Stimulated activated CD8-positive, alpha-beta memory T cell treated with anti-CD3 and anti-CD28 coated beads, Interleukin-15, amount 100 ng/mL, for 4 hours (primary cell): ENCODE measurements around the gene DMTF1.
"Not testable (repeated sequence)": the region's sequence is repeated elsewhere in the genome, so short reads cannot be mapped to it uniquely, and the experiment has no call there.

Experiments used
- DNase-seq, 2 donors: peaks; one replicate each; pipeline ENCODE4 v3.0.0-alpha.2; 2020; ENCODE audit warnings: low read depth in 2 of 2

DMTF1 gene, protein sequence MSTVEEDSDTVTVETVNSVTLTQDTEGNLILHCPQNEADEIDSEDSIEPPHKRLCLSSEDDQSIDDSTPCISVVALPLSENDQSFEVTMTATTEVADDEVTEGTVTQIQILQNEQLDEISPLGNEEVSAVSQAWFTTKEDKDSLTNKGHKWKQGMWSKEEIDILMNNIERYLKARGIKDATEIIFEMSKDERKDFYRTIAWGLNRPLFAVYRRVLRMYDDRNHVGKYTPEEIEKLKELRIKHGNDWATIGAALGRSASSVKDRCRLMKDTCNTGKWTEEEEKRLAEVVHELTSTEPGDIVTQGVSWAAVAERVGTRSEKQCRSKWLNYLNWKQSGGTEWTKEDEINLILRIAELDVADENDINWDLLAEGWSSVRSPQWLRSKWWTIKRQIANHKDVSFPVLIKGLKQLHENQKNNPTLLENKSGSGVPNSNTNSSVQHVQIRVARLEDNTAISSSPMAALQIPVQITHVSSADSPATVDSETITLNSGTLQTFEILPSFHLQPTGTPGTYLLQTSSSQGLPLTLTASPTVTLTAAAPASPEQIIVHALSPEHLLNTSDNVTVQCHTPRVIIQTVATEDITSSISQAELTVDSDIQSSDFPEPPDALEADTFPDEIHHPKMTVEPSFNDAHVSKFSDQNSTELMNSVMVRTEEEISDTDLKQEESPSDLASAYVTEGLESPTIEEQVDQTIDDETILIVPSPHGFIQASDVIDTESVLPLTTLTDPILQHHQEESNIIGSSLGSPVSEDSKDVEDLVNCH

DNA sequence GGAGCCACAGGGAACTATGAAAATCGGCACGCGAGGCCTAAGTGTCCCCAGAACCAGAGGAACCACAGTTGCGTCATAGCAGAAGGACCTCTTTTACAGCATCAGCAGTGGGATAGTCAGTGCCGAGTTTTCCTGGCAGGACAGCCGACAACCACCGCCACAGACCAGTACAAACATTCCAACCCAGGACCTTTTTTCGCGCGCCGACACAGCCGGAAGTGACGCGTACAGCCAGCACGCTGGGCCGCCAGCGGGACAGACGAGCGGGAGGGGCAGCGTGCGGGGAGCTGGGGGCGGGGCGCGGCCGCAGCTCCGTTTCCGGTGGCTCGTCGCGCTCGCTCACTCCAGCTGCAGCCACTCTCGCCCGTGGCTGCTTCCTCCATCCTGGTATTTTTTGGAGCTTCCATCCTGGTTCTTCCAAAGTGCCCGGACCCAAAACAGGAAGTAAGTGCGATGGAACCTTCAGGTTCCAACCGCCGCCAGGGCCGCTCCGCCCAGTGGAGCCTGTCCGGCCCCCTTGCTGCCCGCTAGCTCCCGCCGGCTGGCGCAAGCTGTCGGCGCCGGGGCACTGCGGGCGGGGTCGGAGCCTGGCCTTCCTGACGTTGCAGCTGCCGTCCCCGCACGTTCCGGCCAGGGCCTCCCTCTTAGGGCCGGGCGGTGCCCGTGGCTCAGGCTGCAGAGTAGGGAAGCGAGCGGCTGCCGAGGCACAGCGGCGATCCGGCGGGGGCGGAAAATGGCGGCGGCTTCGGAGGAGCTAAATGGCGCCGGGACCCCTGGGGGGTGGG, at the start of gene DMTF1:
DMTF1 (plus strand) TSS at position 342 of the 785 bp plus-strand sequence. CDS start 12,489 bp downstream, outside the sequence.
- DNase-seq = peak; percentile 74 to 75

- DNase-seq = no peak
These were observed 46.9 kb upstream of the DMTF1 start for GRCh38 chr7:87105401-87105800.

- DNase-seq = no peak
These were observed 45.2 kb upstream of the DMTF1 start for GRCh38 chr7:87106974-87107612.

DNA sequence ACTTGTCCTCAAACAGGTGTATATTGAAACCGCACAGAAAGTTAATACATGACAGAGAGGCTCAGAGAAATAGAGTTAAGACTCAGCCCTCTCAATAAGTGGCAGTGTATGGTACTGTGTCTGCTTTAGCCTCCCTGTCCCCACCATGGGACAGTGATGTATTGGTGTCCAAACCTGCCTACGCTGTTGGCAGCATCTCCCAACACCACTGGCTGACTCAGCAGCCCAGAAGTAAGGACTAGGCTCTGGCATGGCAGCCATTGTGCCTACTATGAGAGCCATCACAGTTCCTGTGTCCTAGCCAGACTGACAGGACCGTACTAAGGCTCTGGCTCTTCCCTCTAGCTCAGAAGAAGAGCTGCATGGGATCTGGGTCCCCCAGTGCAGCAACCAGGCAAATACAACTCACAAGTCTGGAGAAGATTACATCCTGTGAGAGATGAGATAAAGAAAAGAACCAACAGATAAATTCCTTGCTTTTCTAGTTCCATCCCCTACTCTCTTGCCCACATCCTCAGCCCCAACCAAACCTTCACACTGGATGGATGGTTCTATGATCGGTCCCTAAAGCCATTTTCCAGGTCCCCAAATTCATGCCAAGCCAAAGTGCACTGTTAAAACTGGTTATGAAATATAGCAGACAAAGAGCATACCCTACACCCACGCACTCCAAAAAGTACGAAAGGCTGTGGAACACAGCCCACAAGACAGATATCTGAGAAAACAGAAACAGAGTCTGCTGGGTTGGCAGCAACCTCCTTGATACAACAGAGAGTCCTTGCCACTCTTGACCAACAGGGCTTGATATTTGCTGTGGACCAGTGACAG, 44.1 kb upstream of the DMTF1 start:
- DNase-seq = no peak

GRCh38 chr7:87110778-87111177, 41.5 kb upstream of the DMTF1 start:
- DNase-seq = no peak

DNA sequence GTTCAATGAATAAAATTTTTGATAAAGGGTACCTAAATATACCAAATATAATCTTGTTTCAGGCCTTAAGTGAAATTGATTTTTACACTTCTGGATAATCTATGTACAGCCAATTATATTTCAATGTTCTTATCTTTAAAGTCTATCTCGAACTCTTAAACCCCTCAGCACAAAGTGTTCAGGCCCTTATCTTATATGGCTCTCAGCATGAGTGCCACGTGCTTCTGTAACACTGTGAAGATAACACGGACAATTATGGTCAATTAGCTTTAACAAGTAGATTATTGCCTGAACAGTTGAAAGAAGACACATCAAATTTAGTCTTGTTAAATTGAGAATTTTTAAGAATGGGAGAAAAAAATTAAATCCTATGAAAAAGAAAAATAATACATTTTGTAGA, 40.4 kb upstream of the DMTF1 start:
- DNase-seq = no peak

DNA sequence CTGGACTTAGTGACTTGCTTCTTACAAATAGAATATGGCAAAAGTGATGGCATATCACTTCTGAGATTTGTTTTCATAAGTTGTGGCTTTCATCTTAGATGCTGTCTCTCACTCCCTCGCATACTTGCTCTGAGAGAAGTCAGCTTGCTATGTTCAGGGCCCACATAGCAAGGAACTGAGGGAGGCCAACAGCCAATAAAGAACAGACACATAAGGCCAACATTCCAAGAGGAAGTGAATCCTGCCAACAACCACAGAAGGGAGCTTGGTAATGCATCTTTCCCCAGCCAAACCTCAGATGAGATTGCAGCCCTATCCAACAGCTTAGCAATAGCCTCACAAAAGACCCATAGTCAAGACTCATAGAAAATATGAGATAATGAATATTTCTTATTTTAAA, 39.2 kb upstream of the DMTF1 start:
- DNase-seq = no peak

GRCh38 chr7:87113904-87114303, 38.3 kb upstream of the DMTF1 start:
- DNase-seq = not testable (repeated sequence)

DNA sequence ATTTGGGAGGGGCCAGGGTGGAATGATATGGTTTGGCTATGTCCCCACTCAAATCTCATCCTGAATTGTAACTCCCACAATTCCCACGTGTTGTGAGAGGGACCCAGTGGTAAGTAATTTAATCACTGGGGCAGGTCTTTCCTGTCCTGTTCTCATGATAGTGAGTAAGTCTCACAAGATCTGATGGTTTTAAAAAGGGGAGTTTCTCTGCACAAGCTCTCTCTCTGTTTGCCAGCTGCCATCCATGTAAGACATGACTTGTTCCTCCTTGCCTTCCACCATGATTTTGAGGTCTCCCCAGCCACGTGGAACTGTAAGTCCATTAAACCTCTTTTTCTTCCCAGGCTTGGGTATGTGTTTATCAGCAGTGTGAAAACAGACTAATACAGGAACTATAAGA, 36.5 kb upstream of the DMTF1 start:
- DNase-seq = not testable (repeated sequence)

DNA sequence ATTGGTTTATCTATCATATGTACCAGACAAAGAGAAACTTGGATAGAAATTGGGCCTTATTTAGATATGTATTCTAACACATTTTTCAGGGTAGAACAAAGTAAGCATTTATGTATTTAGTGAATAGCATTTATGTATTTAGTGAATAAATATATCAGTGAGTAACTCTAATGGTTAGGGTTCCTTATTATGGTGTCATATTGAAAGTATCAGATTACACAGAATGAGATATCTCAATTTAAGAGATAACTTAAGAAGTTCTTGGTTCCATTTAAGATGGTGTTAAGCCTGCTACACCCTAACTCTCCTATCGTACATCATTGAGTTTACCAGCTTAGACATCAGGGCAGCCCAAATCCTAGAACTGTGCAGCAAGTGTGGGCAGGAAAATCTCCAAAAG, 35.9 kb upstream of the DMTF1 start:
- no peak for DNase-seq

DNA sequence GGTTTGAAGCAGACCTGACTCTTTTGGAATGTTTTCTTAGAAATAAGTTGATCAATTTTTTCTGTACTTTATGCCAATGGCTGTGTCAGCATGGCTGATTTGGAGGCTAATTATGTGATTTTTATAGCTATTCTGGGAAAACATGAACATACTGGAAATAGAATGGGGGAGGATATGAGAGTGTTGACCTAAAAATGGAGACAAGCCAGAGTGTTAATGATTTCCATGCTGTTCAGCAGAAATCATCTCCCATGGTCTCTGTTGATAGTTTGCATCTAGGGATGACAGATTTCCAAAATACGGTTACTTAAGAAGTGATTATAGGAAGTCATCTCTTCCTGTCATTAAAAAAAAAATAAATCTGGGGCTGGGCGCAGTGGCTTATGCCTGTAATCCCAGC, 32.7 kb upstream of the DMTF1 start:
- no peak for DNase-seq

- DNase-seq = no peak
These were observed 29.1 kb upstream of the DMTF1 start for GRCh38 chr7:87123105-87123504.

GRCh38 chr7:87127019-87127418, 25.2 kb upstream of the DMTF1 start:
- DNase-seq = no peak

DNA sequence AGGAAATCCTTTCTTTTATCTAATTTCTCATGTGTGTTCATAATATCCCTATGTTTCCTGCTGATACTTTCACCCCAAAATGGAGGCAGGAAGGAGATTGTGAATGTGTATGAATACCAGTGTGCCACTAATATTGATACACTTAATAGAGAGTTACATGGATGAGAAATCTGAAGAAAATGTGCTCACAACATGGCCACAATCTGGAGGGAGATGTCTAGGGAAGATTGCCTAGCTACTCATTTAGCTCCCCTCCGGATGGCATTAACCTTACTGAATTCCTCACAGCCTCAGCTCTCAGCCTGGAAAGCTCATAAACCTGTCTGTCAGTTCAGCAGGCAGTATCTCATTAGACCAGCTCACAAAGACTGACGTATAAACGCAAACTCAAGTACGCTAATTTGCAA, 23.4 kb upstream of the DMTF1 start:
- DNase-seq = no peak

- no peak for DNase-seq
These were observed 22.9 kb upstream of the DMTF1 start for GRCh38 chr7:87129332-87129731.

DNA sequence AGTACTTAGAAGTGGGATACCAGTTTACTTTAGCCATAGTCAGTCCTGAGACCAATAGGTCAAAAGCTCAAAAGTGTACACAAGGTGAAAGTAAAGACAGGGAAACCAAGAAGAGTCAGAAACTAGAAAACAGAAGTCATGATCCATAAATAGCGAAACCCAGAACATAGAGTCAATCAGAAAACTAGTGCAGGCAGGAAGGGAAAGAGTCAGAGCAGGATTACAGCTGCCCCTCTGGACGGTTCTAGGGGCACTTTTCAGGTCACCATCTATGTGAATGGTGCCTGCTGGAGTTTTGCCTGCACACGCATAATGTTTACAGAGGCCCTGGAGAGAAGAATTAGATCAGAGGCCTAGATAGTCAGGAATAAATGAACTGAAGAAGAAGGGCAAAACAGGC, 22.4 kb upstream of the DMTF1 start:
- no peak for DNase-seq

DNA sequence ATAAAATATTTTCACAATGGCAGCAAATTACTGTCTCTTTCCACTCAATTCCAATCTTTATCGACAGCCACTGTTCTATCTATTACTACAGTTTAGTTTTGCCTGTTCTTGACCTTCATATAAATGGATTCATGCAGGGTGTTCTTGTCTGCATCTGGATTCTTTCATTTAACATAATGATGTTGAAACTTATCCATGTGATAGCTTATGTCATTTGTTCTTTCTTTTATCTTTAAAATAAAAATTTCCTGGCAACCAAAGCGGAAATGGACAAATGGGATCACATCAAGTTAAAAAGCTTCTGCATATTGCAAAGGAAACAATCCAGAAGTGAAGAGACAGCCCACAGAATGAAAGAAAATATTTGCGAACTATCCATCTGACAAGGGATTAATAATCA, 20.5 kb upstream of the DMTF1 start:
- DNase-seq = no peak

- DNase-seq = no peak
These were observed 15.0 kb upstream of the DMTF1 start for GRCh38 chr7:87137271-87137670.

- DNase-seq = no peak
These were observed 12.7 kb upstream of the DMTF1 start for GRCh38 chr7:87139514-87139913.

- no peak for DNase-seq
These were observed 11.9 kb upstream of the DMTF1 start for GRCh38 chr7:87140271-87140748.

GRCh38 chr7:87144173-87144657, 8.0 kb upstream of the DMTF1 start:
- DNase-seq = no peak
